Gastrocnemius medialis (tissue), 4 donors: ENCODE results near the gene UCP3.

Experiments
- CTCF ChIP-seq, 5 experiments: fragments of 450-650 bp in 3 of 5; fragments of 200-600 bp in 2 of 5; sonication (generic) in 2 of 5; IDR thresholded peaks in 4 of 5; conservative IDR thresholded peaks in 1 of 5; 1 replicate in 4 of 5; 2 replicates in 1 of 5; pipeline ENCODE4 v1.5.1; 2016 to 2019; ENCODE audit warnings: antibody characterized with exemption in 5 of 5, mild to moderate bottlenecking in 3 of 5, moderate library complexity in 3 of 5
- POLR2A ChIP-seq, 2 donors: fragments of 450-650 bp; IDR thresholded peaks; one replicate each; pipeline ENCODE4 v1.6.1; 2017; ENCODE audit warnings: antibody characterized with exemption in 2 of 2, mild to moderate bottlenecking in 2 of 2, moderate library complexity in 2 of 2

- no peak for TF ChIP-seq CTCF (IDR thresholded peaks at IDR 0.05 in 4 of 5, conservative IDR thresholded peaks at IDR 0.05 in 1 of 5)
- TF ChIP-seq POLR2A (IDR thresholded peaks at IDR 0.05): no peak
Measured at GRCh38 chr11:73950869-73951710, 57.8 kb downstream of the UCP3 start, which contains the start of gene DNAJB13.
